H9 (cell line): ENCODE data around the gene BSN. TPM values are rescaled to one million over a fixed set of nuclear protein-coding genes. Genes with fewer than 3 reads are reported as not detected.

Experiments used
- DNase-seq: peaks from one replicate; pipeline ENCODE4 v3.0.0-alpha.2; 2017
- H2AFZ ChIP-seq: one replicate; pipeline ENCODE4 v1.6.1; 2013; ENCODE audit warnings: mild to moderate bottlenecking, low read length, control low read depth, moderate library complexity
- H2AK5ac ChIP-seq: 2 replicates; pipeline ENCODE4 v1.6.1; 2013; ENCODE audit warnings: low read length, control low read depth, mixed read lengths; ENCODE audit not compliant: insufficient read length
- H2BK120ac ChIP-seq: one replicate; pipeline ENCODE4 v1.6.1; 2013; ENCODE audit warnings: low read depth, mild to moderate bottlenecking, low read length, control low read depth, inconsistent platforms; ENCODE audit not compliant: poor library complexity, severe bottlenecking
- H2BK12ac ChIP-seq: 2 replicates; pipeline ENCODE4 v1.6.1; 2013; ENCODE audit warnings: low read length, control low read depth, mixed read lengths, low read depth; ENCODE audit not compliant: insufficient read length
- H2BK15ac ChIP-seq: 2 replicates; pipeline ENCODE4 v1.6.1; 2013; ENCODE audit warnings: low read depth, low read length, control low read depth
- H2BK20ac ChIP-seq: one replicate; pipeline ENCODE4 v1.6.1; 2013; ENCODE audit warnings: low read depth, mild to moderate bottlenecking, low read length, control low read depth, inconsistent platforms; ENCODE audit not compliant: poor library complexity, severe bottlenecking
- H2BK5ac ChIP-seq: 2 replicates; pipeline ENCODE4 v1.6.1; 2013; ENCODE audit warnings: low read length, control low read depth, mixed read lengths; ENCODE audit not compliant: insufficient read length
- H3K14ac ChIP-seq: 2 replicates; pipeline ENCODE4 v1.6.1; 2013; ENCODE audit warnings: low read length, control low read depth; ENCODE audit not compliant: insufficient read depth
- H3K18ac ChIP-seq: 2 replicates; pipeline ENCODE4 v1.6.1; 2013; ENCODE audit warnings: low read depth, mild to moderate bottlenecking, mixed read lengths, low read length, control low read depth; ENCODE audit not compliant: insufficient read length
- H3K23ac ChIP-seq: 2 replicates; pipeline ENCODE4 v1.6.1; 2013; ENCODE audit warnings: low read length, control low read depth, mixed read lengths, low read depth; ENCODE audit not compliant: insufficient read length
- H3K23me2 ChIP-seq: 2 replicates; pipeline ENCODE4 v1.6.1; 2013; ENCODE audit warnings: low read depth, mild to moderate bottlenecking, mixed read lengths, low read length, control low read depth; ENCODE audit not compliant: insufficient read length, poor library complexity, severe bottlenecking
- H3K27ac ChIP-seq: 2 replicates; pipeline ENCODE4 v1.5.1; 2013; ENCODE audit warnings: low read length, control low read depth, mixed read lengths, low read depth; ENCODE audit not compliant: insufficient read length
- H3K27me3 ChIP-seq: 2 replicates; pipeline ENCODE4 v1.6.1; 2013; ENCODE audit warnings: low read length, control low read depth, inconsistent platforms; ENCODE audit not compliant: insufficient read depth
- H3K4ac ChIP-seq: 2 replicates; pipeline ENCODE4 v1.6.1; 2013; ENCODE audit warnings: low read depth, mild to moderate bottlenecking, control low read depth, inconsistent platforms, low read length, moderate library complexity
- H3K4me1 ChIP-seq: 2 replicates; pipeline ENCODE4 v1.6.1; 2013; ENCODE audit warnings: low read length, control low read depth, inconsistent platforms; ENCODE audit not compliant: insufficient read depth
- H3K4me2 ChIP-seq: 2 replicates; pipeline ENCODE4 v1.6.1; 2013; ENCODE audit warnings: low read length, control low read depth, mixed read lengths; ENCODE audit not compliant: insufficient read length, insufficient read depth
- H3K56ac ChIP-seq: 2 replicates; pipeline ENCODE4 v1.6.1; 2013; ENCODE audit warnings: low read depth, mild to moderate bottlenecking, mixed read lengths, low read length, control low read depth; ENCODE audit not compliant: insufficient read length
- H3K79me1 ChIP-seq: 2 replicates; pipeline ENCODE4 v1.6.1; 2013; ENCODE audit warnings: low read depth, mild to moderate bottlenecking, moderate library complexity, low read length, control low read depth, inconsistent platforms; ENCODE audit not compliant: insufficient read depth, poor library complexity, severe bottlenecking
- H3K79me2 ChIP-seq: 2 replicates; pipeline ENCODE4 v1.6.1; 2013; ENCODE audit warnings: low read length, control low read depth, inconsistent platforms; ENCODE audit not compliant: insufficient read depth
- H3K9ac ChIP-seq: 2 replicates; pipeline ENCODE4 v1.6.1; 2013; ENCODE audit warnings: low read length, control low read depth, mixed read lengths; ENCODE audit not compliant: insufficient read length; ENCODE audit errors: extremely low read depth
- H3K9me3 ChIP-seq: one replicate; pipeline ENCODE4 v1.6.1; 2013; ENCODE audit warnings: low read depth, low read length, inconsistent platforms; ENCODE audit not compliant: control insufficient read depth
- H3T11ph ChIP-seq: one replicate; pipeline ENCODE4 v1.6.1; 2013; ENCODE audit warnings: mild to moderate bottlenecking, low read length, control low read depth, inconsistent platforms
- H4K20me1 ChIP-seq: one replicate; pipeline ENCODE4 v1.6.1; 2013; ENCODE audit not compliant: control insufficient read depth, insufficient read length, insufficient read depth
- H4K5ac ChIP-seq: 2 replicates; pipeline ENCODE4 v1.6.1; 2013; ENCODE audit warnings: low read depth, mild to moderate bottlenecking, mixed read lengths, low read length, control low read depth; ENCODE audit not compliant: insufficient read length
- H4K8ac ChIP-seq: replicated peaks from 2 replicates; pipeline ENCODE4 v1.6.1; 2013; ENCODE audit warnings: low read length, control low read depth, mixed read lengths, low read depth; ENCODE audit not compliant: insufficient read length
- H4K91ac ChIP-seq: 2 replicates; pipeline ENCODE4 v1.6.1; 2013; ENCODE audit warnings: low read depth, mild to moderate bottlenecking, moderate library complexity, mixed read lengths, low read length, control low read depth; ENCODE audit not compliant: insufficient read length
- H3K27ac Mint-ChIP-seq, 3 experiments: 2 replicates in 2 of 3; 3 replicates in 1 of 3; pipeline ENCODE4 v1.8.0; 2020 to 2021; ENCODE audit warnings: mixed read lengths in 3 of 3, mild to moderate bottlenecking in 1 of 3, moderate library complexity in 1 of 3
- H3K27me3 Mint-ChIP-seq: 2 replicates; pipeline ENCODE4 v1.8.0; 2021; ENCODE audit warnings: low read depth, mild to moderate bottlenecking, moderate library complexity, mixed read lengths
- H3K36me3 Mint-ChIP-seq, 3 experiments: 2 replicates in 2 of 3; 3 replicates in 1 of 3; pipeline ENCODE4 v1.8.0; 2020 to 2021; ENCODE audit warnings: low read depth in 3 of 3, mixed read lengths in 3 of 3; ENCODE audit not compliant: insufficient read depth in 1 of 3
- H3K4me1 Mint-ChIP-seq, 2 experiments: 2 replicates each; pipeline ENCODE4 v1.8.0; 2020; ENCODE audit warnings: mixed read lengths in 2 of 2
- H3K4me3 Mint-ChIP-seq, 2 experiments: 2 replicates in 1 of 2; 3 replicates in 1 of 2; pipeline ENCODE4 v1.8.0; 2020 to 2021; ENCODE audit warnings: mild to moderate bottlenecking in 2 of 2, mixed read lengths in 2 of 2, moderate library complexity in 1 of 2
- H3K9me3 Mint-ChIP-seq, 2 experiments: 2 replicates in 1 of 2; 3 replicates in 1 of 2; pipeline ENCODE4 v1.8.0; 2020; ENCODE audit warnings: mild to moderate bottlenecking in 2 of 2, mixed read lengths in 2 of 2, moderate library complexity in 1 of 2
- CTCF ChIP-seq: fragments of 200-600 bp; sonication (generic); conservative IDR thresholded peaks from 3 replicates; pipeline ENCODE4 v1.8.0; 2021; ENCODE audit warnings: antibody characterized with exemption, mild to moderate bottlenecking
- WGBS: extraction: QIAGEN DNeasy Blood & Tissue Kit; methylation state at CpG from one replicate; pipeline ENCODE4 v1.1.7; 2013; ENCODE audit warnings: missing lambda C conversion rate, low lambda C conversion rate, mixed read lengths; ENCODE audit not compliant: insufficient read length; ENCODE audit errors: extremely low coverage; 5-methylcytosine and 5-hydroxymethylcytosine counted together
- total RNA-seq: library from RNA; stranded (reverse); gene quantifications from 2 replicates; pipeline ENCODE4 v1.2.1, GENCODE V29; 2021

Gene BSN
- total RNA-seq, 1 experiment from 2014 or later: 2.4 TPM

- no peak overlapping the region for H3K9ac ChIP-seq
- no peaks in the 10 kb centered on the region for H3K79me2 ChIP-seq
- no peak overlapping the region for H3K4me3 Mint-ChIP-seq
Observed at GRCh38 chr3:49556500-49557275, 2.4 kb downstream of the BSN start.

More at GRCh38 chr3:49556500-49557275, 2.4 kb downstream of the BSN start:
- Histone ChIP-seq H3K56ac (no peak overlapping the region), H3K9me3 (no peaks in the 10 kb centered on the region), H3K23me2 (peaks cover 13% of the 10 kb centered on the region), H2BK12ac (no peak overlapping the region), H3K4ac (no peak overlapping the region), H4K20me1 (no peaks in the 10 kb centered on the region), H2AFZ (no peak overlapping the region), H2BK15ac (no peak overlapping the region), H4K8ac (no peak overlapping the region), H3K79me1 (no peaks in the 10 kb centered on the region), H3K27me3 (no peaks in the 10 kb centered on the region), H2BK120ac (no peak overlapping the region), H3K18ac (no peak overlapping the region), H3K4me1 (peaks cover 6% of the 10 kb centered on the region; the same call in 1 of the 2 replicates), H3T11ph (no peak overlapping the region), H3K23ac (no peak overlapping the region), H3K4me2 (no peak overlapping the region), H3K27ac (no peak overlapping the region), H4K5ac (no peak overlapping the region), H4K91ac (no peak overlapping the region), H2BK5ac (no peak overlapping the region), H2BK20ac (no peak overlapping the region), H3K14ac (no peak overlapping the region), H2AK5ac (no peak overlapping the region)
- H3K27ac Mint-ChIP-seq: no peak overlapping the region
- peaks cover 16 to 18% of the 10 kb centered on the region in 2 experiments for H3K4me1 Mint-ChIP-seq
- no peak for TF ChIP-seq CTCF
- peaks cover 0 to 7% (median 0%) of the 10 kb centered on the region in 3 experiments; a peak in 2 of 7 replicates for H3K36me3 Mint-ChIP-seq
- no peaks in the 10 kb centered on the region for H3K9me3 Mint-ChIP-seq
- WGBS: no CpG with 5 or more reads among the region's 3 CpGs
- H3K27me3 Mint-ChIP-seq: peaks cover 12% of the 10 kb centered on the region
- DNase-seq: no peak
